GM12878 (cell line): ENCODE data around the gene TIAM1. TPM values are rescaled to one million over a fixed set of nuclear protein-coding genes. Genes with fewer than 3 reads are reported as not detected.

Source experiments
- ATAC-seq: fragments of 200-7000 bp; cut with Tn5 transposase; 3 replicates; pipeline ENCODE4 v1.9.1; 2020; ENCODE audit warnings: mild to moderate bottlenecking, moderate library complexity
- BruUV-seq: library from RNA; stranded (reverse); fragments of 400-500 nt; replicated peaks from 2 replicates; lab custom pipeline; 2021; lab: Mats Ljungman, UMichigan
- CTCF ChIA-PET: fragments of 300-600 bp; sonication (Branson Sonifier 250); formaldehyde crosslinking; extraction: SDS; loops from one replicate; lab custom pipeline; 2021; ENCODE audit warnings: inconsistent platforms; lab: Yijun Ruan, JAX
- POLR2A ChIA-PET: fragments of 350-600 bp; formaldehyde crosslinking; extraction: SDS; loops from one replicate; lab custom pipeline; 2021; ENCODE audit warnings: inconsistent platforms; lab: Charles Lee
- RAD21 ChIA-PET: fragments of 300-600 bp; sonication (Branson Sonifier 250); formaldehyde crosslinking; loops from one replicate; lab custom pipeline; 2023; ENCODE audit warnings: antibody characterized with exemption; ENCODE audit not compliant: unreplicated experiment; lab: Charles Lee
- SMC1A ChIA-PET: fragments of 300-600 bp; sonication (Branson Sonifier 250); formaldehyde crosslinking; loops from one replicate; lab custom pipeline; 2023; ENCODE audit not compliant: unreplicated experiment, uncharacterized antibody; lab: Charles Lee
- DNase-seq: peaks from one replicate; pipeline ENCODE4 v3.0.0-alpha.2; 2011; ENCODE audit warnings: low read depth, low spot score
- FAIRE-seq: peaks from 3 replicates; lab custom pipeline; 2011; peaks lifted over from hg19 to GRCh38; lab: Jason Lieb, UNC
- H2AFZ ChIP-seq: 2 replicates; pipeline ENCODE4 v1.6.0; 2011; ENCODE audit warnings: low read depth, low read length, control low read depth; ENCODE audit not compliant: control insufficient read depth
- H3K27ac ChIP-seq: 2 replicates; pipeline ENCODE4 v1.5.1; 2011; ENCODE audit warnings: control low read depth; ENCODE audit not compliant: control insufficient read depth, insufficient read depth
- H3K27me3 ChIP-seq, 2 experiments: replicated peaks in 1 of 2; 2 replicates each; pipeline versions ENCODE4 v1.6.0 to v1.6.1; 2011; ENCODE audit warnings: low read length in 1 of 2; ENCODE audit not compliant: control insufficient read depth in 2 of 2, insufficient read depth in 2 of 2
- H3K36me3 ChIP-seq, 2 experiments: 2 replicates each; pipeline ENCODE4 v1.5.1; 2011; ENCODE audit warnings: low read length in 1 of 2; ENCODE audit not compliant: control insufficient read depth in 2 of 2, insufficient read depth in 2 of 2
- H3K4me1 ChIP-seq: 2 replicates; pipeline ENCODE4 v1.6.1; 2011; ENCODE audit warnings: mild to moderate bottlenecking, low read length, moderate library complexity, mixed read lengths; ENCODE audit not compliant: control insufficient read depth, insufficient read depth
- H3K4me2 ChIP-seq: 2 replicates; pipeline ENCODE4 v1.6.0; 2011; ENCODE audit warnings: control low read depth; ENCODE audit not compliant: control insufficient read depth, insufficient read depth
- H3K4me3 ChIP-seq: fragments of 200-600 bp; sonication (generic); 2 replicates; pipeline ENCODE4 v1.5.1; 2016
- H3K79me2 ChIP-seq: 2 replicates; pipeline ENCODE4 v1.6.0; 2011; ENCODE audit warnings: low read length; ENCODE audit not compliant: control insufficient read depth, insufficient read depth
- H3K9ac ChIP-seq: 2 replicates; pipeline ENCODE4 v1.8.0; 2011; ENCODE audit warnings: low read length, control low read depth, mixed read lengths; ENCODE audit not compliant: control insufficient read depth, insufficient read depth
- H3K9me3 ChIP-seq: replicated peaks from 3 replicates; pipeline ENCODE4 v1.5.1; 2011; ENCODE audit warnings: mild to moderate bottlenecking, low read length; ENCODE audit not compliant: control insufficient read depth, insufficient read depth
- H4K20me1 ChIP-seq: 2 replicates; pipeline ENCODE4 v1.6.0; 2011; ENCODE audit not compliant: control insufficient read depth, insufficient read depth
- ATF7 ChIP-seq: fragments of 450-650 bp; IDR thresholded peaks from 2 replicates; pipeline ENCODE4 v1.6.1; 2016; ENCODE audit warnings: low read depth, mild to moderate bottlenecking
- HCFC1 ChIP-seq: fragments of 150-350 bp; IDR thresholded peaks from 2 replicates; pipeline ENCODE4 v1.6.1; 2014; ENCODE audit warnings: low read length
- REST ChIP-seq: IDR thresholded peaks from 2 replicates; pipeline ENCODE4 v1.6.1; 2012; ENCODE audit warnings: mild to moderate bottlenecking, low read depth, low read length
- RFX5 ChIP-seq: IDR thresholded peaks from 2 replicates; pipeline ENCODE4 v1.6.1; 2011; ENCODE audit warnings: low read depth, low read length, improper control_type of control experiment
- SREBF1 ChIP-seq: IDR thresholded peaks from 2 replicates; pipeline ENCODE4 v1.6.1; 2012; ENCODE audit warnings: mild to moderate bottlenecking, low read length
- SREBF2 ChIP-seq: IDR thresholded peaks from 2 replicates; pipeline ENCODE4 v1.6.1; 2012; ENCODE audit warnings: mild to moderate bottlenecking, low read length
- TCF3 ChIP-seq: IDR thresholded peaks from 2 replicates; pipeline ENCODE4 v1.6.1; 2012; ENCODE audit warnings: low read depth, mild to moderate bottlenecking, low read length, borderline replicate concordance; ENCODE audit not compliant: insufficient read depth
- ZSCAN29 ChIP-seq: fragments of 450-650 bp; IDR thresholded peaks from 2 replicates; pipeline ENCODE4 v1.6.1; 2017; ENCODE audit warnings: mild to moderate bottlenecking, moderate library complexity
- WGBS: methylation state at CpG from one replicate; pipeline ENCODE4 v1.1.6; 2016; ENCODE audit warnings: low lambda C conversion rate; ENCODE audit not compliant: insufficient replicate concordance, insufficient coverage; ENCODE audit errors: missing lambda C conversion rate; 5-methylcytosine and 5-hydroxymethylcytosine counted together
- in situ Hi-C: fragments of 300-500 bp; cut with MboI; formaldehyde crosslinking; loops from 9 replicates; pipeline ENCODE4 v1.14.3; 2018; ENCODE audit warnings: mixed read lengths
- intact Hi-C: fragments of 100-400 bp; cut with micrococcal nuclease; formaldehyde crosslinking; loops from one replicate; pipeline ENCODE4 v1.14.2; 2022; ENCODE audit not compliant: unreplicated experiment
- polyA plus RNA-seq, 11 experiments: library from polyadenylated mRNA; depleted of rRNA in 4 of 11; unstranded in 6 of 11; stranded (reverse) in 5 of 11; fragments of >200 nt; fragmentation: Nextera tagmentation in 4 of 11; fragmentation: Illumina TruSeq in 1 of 11; extraction: Ambion mirVana in 4 of 11; extraction: Trizol in 1 of 11; gene quantifications; 1 replicate in 1 of 11; 2 replicates in 10 of 11; pipeline versions ENCODE4 v1.2.1 to v1.2.3, GENCODE V29; 2011 to 2016; ENCODE audit warnings: inconsistent platforms in 2 of 11, missing spikeins in 2 of 11, low read depth in 1 of 11
- total RNA-seq, 4 experiments: library from RNA; depleted of rRNA in 3 of 4; stranded (reverse); fragments of >200 nt in 3 of 4; fragmentation: Illumina TruSeq in 1 of 4; extraction: Trizol in 1 of 4; gene quantifications; 2 replicates each; pipeline versions ENCODE4 v1.2.1 to v1.2.3, GENCODE V29; 2013 to 2021

The TIAM1 gene
- total and polyA plus RNA-seq, 10 of the 15 experiments (the other 5 are each of a cell fraction or from before 2014, with no cell fraction given): 0.31 to 35.9 (median 0.78) TPM

DNA sequence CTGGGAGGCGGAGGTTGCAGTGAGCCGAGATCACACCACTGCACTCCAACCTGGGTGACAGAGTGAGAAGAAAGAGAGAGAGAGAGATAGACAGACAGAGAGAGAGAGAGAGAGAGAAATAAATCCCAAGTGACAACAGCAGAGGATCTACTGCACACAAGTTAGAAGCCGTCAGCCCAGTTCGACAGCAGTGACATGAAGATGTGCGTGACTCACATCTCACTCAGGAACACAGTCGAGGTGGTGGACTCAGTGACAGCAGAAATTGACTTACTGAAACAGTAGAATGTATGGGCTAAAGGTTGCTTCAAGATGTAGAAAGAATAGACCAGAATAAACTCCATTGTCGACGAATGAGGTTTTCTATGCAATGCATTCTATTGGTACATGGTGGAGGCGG lies 228.8 kb downstream of the TIAM1 start (continued):
- no peak for TF ChIP-seq REST
- TF ChIP-seq HCFC1: no peak
- no peak for TF ChIP-seq TCF3
- no peak for TF ChIP-seq ATF7
- no peak for TF ChIP-seq ZSCAN29

- no peaks in the 10 kb centered on the region for H3K36me3 ChIP-seq
- ATAC-seq: no peak
- POLR2A ChIA-PET: interaction anchor here (0.6 kb wide), 1 partner anchor 194 kb away, joined by 6 read pairs; no protein-coding TSS in a partner anchor
- no TSS peak for BruUV-seq
- no peak for TF ChIP-seq SREBF2
- no peak for TF ChIP-seq RFX5
- TF ChIP-seq SREBF1: no peak
- TF ChIP-seq HCFC1: no peak
- H3K27ac ChIP-seq: no peak overlapping the region
- no peaks in the 10 kb centered on the region for H4K20me1 ChIP-seq
- RAD21 ChIA-PET: interaction anchor here (0.9 to 3.1 kb wide), 2 partner anchors 84 to 842 kb away, joined by 3 to 10 read pairs; no protein-coding TSS in a partner anchor
- no peaks in the 10 kb centered on the region for H3K79me2 ChIP-seq
- H3K9me3 ChIP-seq: no peaks in the 10 kb centered on the region; the same call in 2 of the 3 replicates
- intact Hi-C loops (no loop called here), in situ Hi-C loops (no loop called here)
- H2AFZ ChIP-seq: no peak overlapping the region
- no peak for FAIRE-seq
- 44% methylated on average over 6 of the region's 6 CpGs for WGBS
- no peak overlapping the region for H3K9ac ChIP-seq
- DNase-seq: no peak
- CTCF ChIA-PET: interaction anchor here (0.6 to 6.6 kb wide), 4 partner anchors 13 to 469 kb away, joined by 4 to 76 read pairs (median 29); no protein-coding TSS in a partner anchor
- peaks cover 9% of the 10 kb centered on the region; the same call in 1 of the 2 replicates for H3K4me1 ChIP-seq
- SMC1A ChIA-PET: interaction anchor here (1.0 to 3.3 kb wide), 11 partner anchors 11 to 471 kb away, joined by 3 to 22 read pairs (median 3); no protein-coding TSS in a partner anchor
- no peak overlapping the region for H3K4me3 ChIP-seq
- H3K27me3 ChIP-seq: no peaks in the 10 kb centered on the region
- H3K4me2 ChIP-seq: no peak overlapping the region
These were observed 233.0 kb downstream of the TIAM1 start for GRCh38 chr21:31111093-31111492.
